ENCODE results near the gene CDC42BPA.

Gene CDC42BPA

DNA sequence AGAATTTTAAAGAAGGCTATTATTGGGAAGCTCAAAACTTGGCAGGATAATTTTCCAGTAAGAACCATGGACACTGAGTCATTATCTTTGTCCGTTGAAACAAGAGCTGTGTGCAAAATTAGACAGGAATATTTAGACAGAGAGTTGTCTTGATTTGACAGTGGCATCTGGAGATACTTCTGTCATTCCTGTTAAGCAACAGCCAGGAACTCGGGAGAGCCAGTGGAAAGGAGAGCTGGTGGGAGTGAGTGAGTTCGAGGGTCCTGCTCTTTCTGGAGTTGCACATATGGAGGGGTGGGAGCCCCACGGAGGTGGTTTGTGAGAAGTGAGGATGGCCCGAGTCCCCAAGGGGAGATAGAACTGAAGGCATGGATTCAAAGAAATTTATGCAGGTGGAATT lies 375.1 kb downstream of the CDC42BPA start:
- no peak for DNase-seq

DNA sequence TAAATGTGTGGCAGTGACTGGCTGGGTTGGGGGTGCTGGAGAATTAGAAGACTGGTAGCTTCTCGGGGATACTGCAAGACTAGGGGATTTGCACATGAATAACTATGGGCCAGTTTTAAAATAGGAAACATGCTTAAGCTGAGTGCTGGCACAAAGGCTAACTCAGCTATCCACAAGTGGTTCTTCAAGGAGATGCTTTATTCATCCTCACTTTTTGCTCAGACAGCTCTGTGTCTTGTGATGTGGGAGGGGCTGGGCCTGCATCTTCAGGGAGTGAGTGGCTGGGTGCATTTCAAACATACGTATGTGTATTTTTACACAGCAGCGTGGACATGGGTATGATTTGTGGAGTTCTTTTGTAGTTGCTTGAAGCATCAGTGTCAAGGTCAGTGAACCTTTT lies 375.9 kb downstream of the CDC42BPA start:
- DNase-seq = no peak

DNA sequence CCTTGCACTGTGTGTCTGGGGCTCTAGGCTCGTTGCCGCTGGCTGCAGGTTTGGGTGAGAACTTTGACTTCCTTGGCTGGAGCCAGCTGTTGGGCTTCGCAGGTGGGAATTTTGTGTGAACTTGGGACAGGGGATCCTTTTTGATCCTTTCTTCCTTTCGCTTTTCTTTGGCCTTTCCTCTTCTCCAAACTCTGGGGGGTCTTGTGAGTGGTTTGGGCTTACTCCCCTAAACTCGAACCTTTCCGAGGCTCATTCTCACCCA lies 377.6 kb downstream of the CDC42BPA start:
- DNase-seq = no peak

DNA sequence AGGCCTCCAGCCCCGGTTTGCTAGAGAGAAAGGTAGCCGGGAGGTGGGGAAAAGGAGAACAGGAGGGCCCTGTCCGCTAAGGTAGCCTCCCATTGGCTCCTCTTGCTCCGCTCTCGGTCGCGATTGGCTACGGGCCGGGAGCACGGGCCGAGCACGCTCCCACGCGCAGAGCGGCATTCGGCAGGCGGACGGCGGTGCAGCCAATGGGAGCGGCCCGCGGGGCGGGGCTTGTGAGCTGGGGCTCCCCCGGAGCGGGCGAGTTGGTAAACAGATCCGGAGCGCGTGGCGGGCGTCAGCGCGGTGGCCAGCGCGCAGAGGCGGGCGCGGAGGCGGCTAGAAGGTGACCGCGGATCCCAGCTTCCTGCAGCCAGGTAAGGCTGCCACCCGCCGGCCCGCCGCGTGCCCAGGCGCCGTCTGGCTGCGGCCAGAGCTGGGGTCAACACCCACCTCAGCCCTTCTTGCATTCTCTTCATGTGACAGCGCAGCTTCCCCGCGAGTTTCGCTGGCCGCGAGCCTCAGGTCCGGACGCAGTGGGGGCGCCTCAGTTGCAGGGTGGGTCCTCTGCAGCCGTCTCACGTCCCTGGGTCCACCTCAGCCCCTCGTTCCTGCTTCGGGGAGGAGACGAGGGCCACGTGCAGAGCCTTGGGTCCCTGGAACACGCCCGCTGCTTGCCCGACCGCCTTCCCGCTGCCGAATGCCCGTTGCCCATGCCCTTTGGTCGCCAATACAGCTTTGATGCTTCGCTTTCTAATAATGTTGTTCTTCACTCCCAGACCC lies 378.1 kb downstream of the CDC42BPA start, which contains the start of gene COQ8A:
Gene COQ8A, plus strand, starts transcription at position 266 of the 777 bp plus-strand sequence. CDS start 21,092 bp downstream, outside the sequence.
- peak; percentile 97 to 99 for DNase-seq

Data from inflammatory macrophage treated with lipopolysaccharide for 1 hour (primary cell).